Karpas-422 (cell line): ENCODE results near the gene SEC23A. TPM values are rescaled to one million over a fixed set of nuclear protein-coding genes. Genes with fewer than 3 reads are reported as not detected.
"Not testable (repeated sequence)": the region's sequence is repeated elsewhere in the genome, so short reads cannot be mapped to it uniquely, and the experiment has no call there.

Source experiments
- DNase-seq: peaks from one replicate; pipeline ENCODE4 v3.0.0-alpha.2; 2015
- H2AFZ ChIP-seq: fragments of 200-600 bp; sonication (generic); 2 replicates; pipeline ENCODE4 v1.6.1; 2014; ENCODE audit warnings: antibody characterized with exemption, low read length, mixed read lengths
- H3K27ac ChIP-seq: fragments of 200-600 bp; sonication (generic); 2 replicates; pipeline ENCODE4 v1.5.1; 2014; ENCODE audit warnings: mild to moderate bottlenecking, low read length, moderate library complexity
- H3K27me3 ChIP-seq: fragments of 200-600 bp; sonication (generic); 2 replicates; pipeline ENCODE4 v1.6.1; 2014; ENCODE audit warnings: low read length, mixed read lengths
- H3K36me3 ChIP-seq: fragments of 200-600 bp; sonication (generic); 2 replicates; pipeline ENCODE4 v1.6.1; 2014; ENCODE audit warnings: low read length, mixed read lengths; ENCODE audit not compliant: insufficient read depth
- H3K4me1 ChIP-seq: fragments of 200-600 bp; sonication (generic); 2 replicates; pipeline ENCODE4 v1.6.1; 2014; ENCODE audit warnings: mild to moderate bottlenecking, low read length, mixed read lengths
- H3K4me2 ChIP-seq: fragments of 200-600 bp; sonication (generic); 2 replicates; pipeline ENCODE4 v1.6.1; 2014; ENCODE audit warnings: low read length, low read depth, mild to moderate bottlenecking; ENCODE audit not compliant: poor library complexity, severe bottlenecking
- H3K4me3 ChIP-seq: fragments of 200-600 bp; sonication (generic); 2 replicates; pipeline ENCODE4 v1.5.1; 2014; ENCODE audit warnings: mild to moderate bottlenecking, antibody characterized with exemption, low read length, mixed read lengths
- H3K79me2 ChIP-seq: fragments of 200-600 bp; sonication (generic); 2 replicates; pipeline ENCODE4 v1.6.1; 2014; ENCODE audit warnings: mild to moderate bottlenecking, low read length, mixed read lengths
- H3K9ac ChIP-seq: fragments of 200-600 bp; sonication (generic); 2 replicates; pipeline ENCODE4 v1.6.0; 2014; ENCODE audit warnings: low read length
- H3K9me2 ChIP-seq: fragments of 200-600 bp; sonication (generic), shearing (Covaris generic); replicated peaks from 2 replicates; pipeline ENCODE4 v1.6.0; 2014; ENCODE audit warnings: mild to moderate bottlenecking, low read length, moderate library complexity; ENCODE audit not compliant: insufficient read depth
- H3K9me3 ChIP-seq: fragments of 300-700, 200-600 bp; sonication (generic); 2 replicates; pipeline ENCODE4 v1.6.1; 2014; ENCODE audit warnings: low read length, mixed read lengths
- H4K20me1 ChIP-seq: fragments of 200-600 bp; sonication (generic); 2 replicates; pipeline ENCODE4 v1.6.1; 2014; ENCODE audit warnings: mild to moderate bottlenecking, antibody characterized with exemption, low read length, low read depth; ENCODE audit not compliant: insufficient read depth
- total RNA-seq: library from RNA; depleted of rRNA; stranded (reverse); fragments of >200 nt; shearing (Covaris generic); gene quantifications from 2 replicates; pipeline ENCODE4 v1.2.3, GENCODE V29; 2014; ENCODE audit warnings: low replicate concordance; rRNA removed

Gene SEC23A
- 44.7 and 67.6 TPM in 2 replicates for total RNA-seq

GRCh38 chr14:39102969-39103957 lies at the start of gene SEC23A:
TSS of gene SEC23A (minus strand) at chr14:39103235. CDS start at chr14:39096118, 7,117 bp downstream.
- no peaks in the 10 kb centered on the region for H3K9me2 ChIP-seq
- H3K79me2 ChIP-seq: peaks cover 63% of the 10 kb centered on the region
- no peaks in the 10 kb centered on the region for H3K36me3 ChIP-seq
- no peaks in the 10 kb centered on the region for H4K20me1 ChIP-seq
- peak within 1 kb of the TSS; percentile 71; the same call in 1 of the 2 replicates for H2AFZ ChIP-seq
- H3K4me1 ChIP-seq: peaks cover 34% of the 10 kb centered on the region
- peak; percentile 98 for DNase-seq
- H3K4me2 ChIP-seq: peak within 1 kb of the TSS; percentile 98
- peak within 1 kb of the TSS; percentile 88 for H3K9ac ChIP-seq
- H3K9me3 ChIP-seq: no peaks in the 10 kb centered on the region
- peak within 1 kb of the TSS; percentile 85 for H3K4me3 ChIP-seq
- H3K27me3 ChIP-seq: no peaks in the 10 kb centered on the region
- peak within 1 kb of the TSS; percentile 70 for H3K27ac ChIP-seq

GRCh38 chr14:39145266-39145966 lies 42.4 kb upstream of the SEC23A start:
- H3K9me3 ChIP-seq: no peaks in the 10 kb centered on the region
- DNase-seq: no peak

GRCh38 chr14:39143226-39143625 lies 40.2 kb upstream of the SEC23A start:
- not testable (repeated sequence) for H3K9me3 ChIP-seq, H4K20me1 ChIP-seq

More at GRCh38 chr14:39145266-39145966, 42.4 kb upstream of the SEC23A start:
- Histone ChIP-seq H3K27ac (no peak overlapping the region), H3K27me3 (no peaks in the 10 kb centered on the region), H3K36me3 (peaks cover 23% of the 10 kb centered on the region; the same call in 1 of the 2 replicates), H2AFZ (no peak overlapping the region), H3K4me3 (no peak overlapping the region), H3K9me2 (no peaks in the 10 kb centered on the region), H3K4me1 (no peaks in the 10 kb centered on the region), H3K9ac (no peak overlapping the region), H4K20me1 (no peaks in the 10 kb centered on the region), H3K79me2 (no peaks in the 10 kb centered on the region), H3K4me2 (no peak overlapping the region)

GRCh38 chr14:39141623-39142022 lies 38.6 kb upstream of the SEC23A start:
- H3K4me2 ChIP-seq, H4K20me1 ChIP-seq, H2AFZ ChIP-seq, DNase-seq, H3K27ac ChIP-seq, H3K9me2 ChIP-seq, H3K79me2 ChIP-seq, H3K4me1 ChIP-seq, H3K9ac ChIP-seq, H3K4me3 ChIP-seq, H3K27me3 ChIP-seq, H3K9me3 ChIP-seq: not testable (repeated sequence)
- peaks cover 12% of the 10 kb centered on the region for H3K36me3 ChIP-seq

More at GRCh38 chr14:39143226-39143625, 40.2 kb upstream of the SEC23A start:
- not testable (repeated sequence) for H3K4me1 ChIP-seq, H2AFZ ChIP-seq, H3K27me3 ChIP-seq, H3K79me2 ChIP-seq, H3K4me3 ChIP-seq, H3K9me2 ChIP-seq, DNase-seq, H3K9ac ChIP-seq, H3K27ac ChIP-seq, H3K4me2 ChIP-seq
- peaks cover 12% of the 10 kb centered on the region; the same call in 1 of the 2 replicates for H3K36me3 ChIP-seq

- Histone ChIP-seq H3K4me2 (no peak overlapping the region), H3K27me3 (no peaks in the 10 kb centered on the region)
Measured at GRCh38 chr14:39140170-39140569, 37.1 kb upstream of the SEC23A start.

GRCh38 chr14:39138440-39138839 lies 35.4 kb upstream of the SEC23A start:
- no peak overlapping the region for H2AFZ ChIP-seq
- no peak overlapping the region for H3K4me3 ChIP-seq
- no peaks in the 10 kb centered on the region for H3K4me1 ChIP-seq
- H4K20me1 ChIP-seq: no peaks in the 10 kb centered on the region
- no peaks in the 10 kb centered on the region for H3K79me2 ChIP-seq
- DNase-seq: no peak
- peaks cover 41% of the 10 kb centered on the region for H3K36me3 ChIP-seq
- H3K9me2 ChIP-seq: no peaks in the 10 kb centered on the region
- no peak overlapping the region for H3K4me2 ChIP-seq
- no peaks in the 10 kb centered on the region for H3K9me3 ChIP-seq
- no peak overlapping the region for H3K9ac ChIP-seq
- no peaks in the 10 kb centered on the region for H3K27me3 ChIP-seq
- no peak overlapping the region for H3K27ac ChIP-seq

More at GRCh38 chr14:39140170-39140569, 37.1 kb upstream of the SEC23A start:
- H2AFZ ChIP-seq: no peak overlapping the region
- H3K4me3 ChIP-seq: no peak overlapping the region
- no peaks in the 10 kb centered on the region for H4K20me1 ChIP-seq
- H3K9ac ChIP-seq: no peak overlapping the region
- H3K27ac ChIP-seq: no peak overlapping the region
- DNase-seq: no peak
- H3K36me3 ChIP-seq: peaks cover 25% of the 10 kb centered on the region
- no peaks in the 10 kb centered on the region for H3K79me2 ChIP-seq
- no peaks in the 10 kb centered on the region for H3K4me1 ChIP-seq
- no peaks in the 10 kb centered on the region for H3K9me2 ChIP-seq
- H3K9me3 ChIP-seq: no peaks in the 10 kb centered on the region

GRCh38 chr14:39137835-39138234 lies 34.8 kb upstream of the SEC23A start:
- not testable (repeated sequence) for H2AFZ ChIP-seq, H3K9me3 ChIP-seq, H3K27ac ChIP-seq, H3K4me3 ChIP-seq, DNase-seq, H3K9ac ChIP-seq, H3K9me2 ChIP-seq, H4K20me1 ChIP-seq, H3K4me1 ChIP-seq, H3K4me2 ChIP-seq, H3K79me2 ChIP-seq, H3K27me3 ChIP-seq
- peaks cover 41% of the 10 kb centered on the region for H3K36me3 ChIP-seq
